Lung (tissue), 12 donors: Measurements from ENCODE around the gene GABBR2. TPM values are rescaled to one million over a fixed set of nuclear protein-coding genes. Genes with fewer than 3 reads are reported as not detected.

Experiments
- ATAC-seq: fragments of 200-7000 bp; cut with Tn5 transposase; one replicate; pipeline ENCODE4 v1.9.1; 2020; ENCODE audit warnings: moderate number of reproducible peaks; ENCODE audit not compliant: insufficient read depth, low FRiP score
- DNase-seq, 3 donors: peaks; one replicate each; pipeline ENCODE4 v3.0.0-alpha.2; 2013 to 2017
- H3K27ac ChIP-seq, 2 donors: one replicate each; pipeline ENCODE4 v1.5.1; 2013; ENCODE audit warnings: mild to moderate bottlenecking in 2 of 2, moderate library complexity in 2 of 2, control low read depth in 1 of 2, inconsistent platforms in 1 of 2, low read depth in 1 of 2, low read length in 1 of 2
- H3K27me3 ChIP-seq, 3 donors: one replicate each; pipeline ENCODE4 v1.5.1; 2013; ENCODE audit warnings: low read length in 2 of 3; ENCODE audit not compliant: control insufficient read depth in 3 of 3, insufficient read depth in 3 of 3
- H3K36me3 ChIP-seq, 4 donors: one replicate each; pipeline ENCODE4 v1.5.1; 2013; ENCODE audit warnings: low read length in 4 of 4, mild to moderate bottlenecking in 1 of 4, moderate library complexity in 1 of 4; ENCODE audit not compliant: control insufficient read depth in 4 of 4, insufficient read depth in 4 of 4
- H3K4me1 ChIP-seq, 5 donors: one replicate each; pipeline ENCODE4 v1.5.1; 2013; ENCODE audit warnings: low read length in 5 of 5, mild to moderate bottlenecking in 2 of 5, moderate library complexity in 1 of 5; ENCODE audit not compliant: control insufficient read depth in 5 of 5, insufficient read depth in 5 of 5
- H3K4me3 ChIP-seq: one replicate; pipeline ENCODE4 v1.5.1; 2013; ENCODE audit warnings: mild to moderate bottlenecking, control low read depth, moderate library complexity
- H3K9ac ChIP-seq, 2 donors: one replicate each; pipeline ENCODE4 v1.5.1; 2013; ENCODE audit warnings: low read length in 2 of 2, control low read depth in 1 of 2; ENCODE audit not compliant: insufficient read depth in 1 of 2
- H3K9me3 ChIP-seq, 4 donors: one replicate each; pipeline ENCODE4 v1.5.1; 2013; ENCODE audit warnings: low read length in 3 of 4, mild to moderate bottlenecking in 1 of 4, moderate library complexity in 1 of 4; ENCODE audit not compliant: control insufficient read depth in 4 of 4, insufficient read depth in 3 of 4
- CTCF ChIP-seq: IDR thresholded peaks from 2 replicates; pipeline ENCODE4 v1.5.1; 2012; ENCODE audit warnings: mild to moderate bottlenecking; ENCODE audit errors: control extremely low read depth, extremely low read depth
- WGBS, 2 donors: extraction: QIAGEN DNeasy Blood & Tissue Kit; methylation state at CpG; one replicate each; pipeline ENCODE4 v1.1.7; 2013; 5-methylcytosine and 5-hydroxymethylcytosine counted together
- polyA plus RNA-seq, 2 donors: library from polyadenylated mRNA; stranded (reverse); fragments of 200-250 nt; gene quantifications; one replicate each; pipeline ENCODE4 v1.2.1, GENCODE V29; 2013
- total RNA-seq, 2 donors: library from RNA; depleted of rRNA in 1 of 2; stranded (reverse); fragments of >200 nt in 1 of 2; gene quantifications; one replicate each; pipeline ENCODE4 v1.2.1, GENCODE V29; 2014 to 2021
- donor health status: control.
- donor health status: control.
- donor health status: Bipolar disorder and iron deficiency.
- donor health status: healthy.
- donor health status: DM: yes; HTN: yes; CAD: no.

GABBR2 gene
- total and polyA plus RNA-seq, 4 donors = 0.40 to 1.8 (median 0.64) TPM

GRCh38 chr9:98363644-98364043 lies 345.1 kb downstream of the GABBR2 start:
- no peak for TF ChIP-seq CTCF
- peaks cover 3 to 11% (median 8%) of the 10 kb centered on the region in 4 donors for H3K9me3 ChIP-seq
- WGBS, 2 donors = 64 to 65% methylated on average over 6 of the region's 6 CpGs
- ATAC-seq = no peak
- no peaks in the 10 kb centered on the region for H3K36me3 ChIP-seq
- no peaks in the 10 kb centered on the region for H3K27me3 ChIP-seq
- DNase-seq = no peak
- H3K9ac ChIP-seq = no peak overlapping the region
- H3K4me1 ChIP-seq = no peaks in the 10 kb centered on the region
- no peak overlapping the region for H3K27ac ChIP-seq
- no peak overlapping the region for H3K4me3 ChIP-seq

GRCh38 chr9:98362624-98363252 lies 346.0 kb downstream of the GABBR2 start:
- no peak overlapping the region for H3K4me3 ChIP-seq
- no peaks in the 10 kb centered on the region for H3K36me3 ChIP-seq
- 84 to 91% methylated on average over 11 of the region's 11 CpGs for WGBS, 2 donors
- no peak overlapping the region for H3K27ac ChIP-seq
- H3K9me3 ChIP-seq = peaks cover 3 to 11% (median 7%) of the 10 kb centered on the region in 4 donors
- no peaks in the 10 kb centered on the region for H3K27me3 ChIP-seq
- DNase-seq (no peak), ATAC-seq (no peak)
- no peak overlapping the region for H3K9ac ChIP-seq
- no peaks in the 10 kb centered on the region for H3K4me1 ChIP-seq
- no peak for TF ChIP-seq CTCF

- H3K4me3 ChIP-seq = no peak overlapping the region
- WGBS, 2 donors = 73 to 74% methylated on average over 3 of the region's 3 CpGs
- H3K9me3 ChIP-seq = peaks cover 3 to 11% (median 7%) of the 10 kb centered on the region in 4 donors
- no peak for TF ChIP-seq CTCF
- no peak overlapping the region for H3K9ac ChIP-seq
- no peaks in the 10 kb centered on the region for H3K36me3 ChIP-seq
- H3K4me1 ChIP-seq = peaks cover 0 to 4% (median 0%) of the 10 kb centered on the region in 5 donors
- H3K27ac ChIP-seq = no peak overlapping the region
- no peaks in the 10 kb centered on the region for H3K27me3 ChIP-seq
- ATAC-seq = no peak
- DNase-seq = no peak
These were observed 347.1 kb downstream of the GABBR2 start for GRCh38 chr9:98361645-98362044.
